B cell (primary cell): Measurements from ENCODE around the gene P3H3. TPM values are rescaled to one million over a fixed set of nuclear protein-coding genes. Genes with fewer than 3 reads are reported as not detected.

Experiments
- ATAC-seq: fragments of 200-7000 bp; cut with Tn5 transposase; one replicate; pipeline ENCODE4 v1.10.0; 2021; ENCODE audit warnings: low read depth, mild to moderate bottlenecking, moderate number of reproducible peaks, moderate library complexity
- CTCF ChIA-PET: fragments of 350-600 bp; sonication (Branson Sonifier 250); formaldehyde crosslinking; loops from one replicate; lab custom pipeline; 2021; ENCODE audit warnings: antibody characterized with exemption, inconsistent platforms; lab: Charles Lee
- POLR2A ChIA-PET: fragments of 350-600 bp; sonication (Branson Sonifier 250); formaldehyde crosslinking; loops from one replicate; lab custom pipeline; 2021; ENCODE audit warnings: antibody characterized with exemption; lab: Charles Lee
- DNase-seq: peaks from one replicate; pipeline ENCODE4 v3.0.0; 2013
- H2AFZ ChIP-seq: 2 replicates; pipeline ENCODE4 v1.6.1; 2012; ENCODE audit warnings: mild to moderate bottlenecking, low read depth, low read length; ENCODE audit not compliant: insufficient read depth, poor library complexity, severe bottlenecking
- H3K27ac ChIP-seq, 2 donors: 1 replicate in 1 of 2; 2 replicates in 1 of 2; pipeline ENCODE4 v1.5.1; 2012 to 2013; ENCODE audit warnings: low read length in 2 of 2, mild to moderate bottlenecking in 2 of 2, moderate library complexity in 1 of 2
- H3K27me3 ChIP-seq, 4 experiments: fragments of 200-600 bp in 1 of 4; sonication (generic) in 1 of 4; replicated peaks in 1 of 4; 1 replicate in 2 of 4; 2 replicates in 2 of 4; pipeline versions ENCODE4 v1.6.1 to v1.7.0; 2013 to 2016; ENCODE audit warnings: low read length in 3 of 4, mild to moderate bottlenecking in 2 of 4, mixed read lengths in 1 of 4, moderate library complexity in 1 of 4; ENCODE audit not compliant: insufficient read depth in 4 of 4, control insufficient read depth in 3 of 4; ENCODE audit errors: control extremely low read depth in 1 of 4
- H3K36me3 ChIP-seq, 2 experiments: replicated peaks in 1 of 2; 1 replicate in 1 of 2; 2 replicates in 1 of 2; pipeline versions ENCODE4 v1.6.1 to v1.7.1; 2013; ENCODE audit warnings: low read length in 1 of 2; ENCODE audit not compliant: insufficient read depth in 2 of 2, control insufficient read depth in 1 of 2; ENCODE audit errors: control extremely low read depth in 1 of 2, extremely low read depth in 1 of 2
- H3K4me1 ChIP-seq, 2 donors: fragments of 200-600 bp in 1 of 2; sonication (generic) in 1 of 2; 1 replicate in 1 of 2; 2 replicates in 1 of 2; pipeline versions ENCODE4 v1.5.1 to v1.6.1; 2013 to 2017; ENCODE audit warnings: low read length in 2 of 2; ENCODE audit not compliant: control insufficient read depth in 2 of 2, insufficient read depth in 2 of 2
- H3K4me2 ChIP-seq: replicated peaks from 2 replicates; pipeline ENCODE3; 2012; ENCODE audit warnings: mild to moderate bottlenecking, low read depth, low read length; ENCODE audit not compliant: poor library complexity, severe bottlenecking
- H3K4me3 ChIP-seq, 5 experiments: fragments of 200-600 bp in 1 of 5; sonication (generic) in 1 of 5; 1 replicate in 3 of 5; 2 replicates in 2 of 5; pipeline versions ENCODE4 v1.5.1 to v1.7.0; 2011 to 2016; ENCODE audit warnings: low read length in 4 of 5, mild to moderate bottlenecking in 4 of 5, low read depth in 2 of 5, control low read depth in 1 of 5, moderate library complexity in 1 of 5; ENCODE audit not compliant: insufficient read depth in 1 of 5; ENCODE audit errors: control extremely low read depth in 1 of 5, extremely low read depth in 1 of 5
- H3K79me2 ChIP-seq: fragments of 200-600 bp; sonication (generic); one replicate; pipeline ENCODE4 v1.6.0; 2016; ENCODE audit warnings: low read length; ENCODE audit not compliant: control insufficient read depth, insufficient read depth
- H3K9ac ChIP-seq: fragments of 200-600 bp; sonication (generic); 2 replicates; pipeline ENCODE4 v1.6.1; 2017; ENCODE audit warnings: mild to moderate bottlenecking, low read length, moderate library complexity
- H3K9me3 ChIP-seq, 3 donors: one replicate each; pipeline versions ENCODE4 v1.6.1 to v1.7.1; 2013; ENCODE audit warnings: low read length in 2 of 3; ENCODE audit not compliant: control insufficient read depth in 2 of 3, insufficient read depth in 1 of 3; ENCODE audit errors: control extremely low read depth in 1 of 3
- H4K20me1 ChIP-seq: 2 replicates; pipeline ENCODE4 v1.6.0; 2012; ENCODE audit warnings: mild to moderate bottlenecking, low read length; ENCODE audit not compliant: insufficient read depth, control insufficient read depth, poor library complexity, severe bottlenecking
- H3K27ac Mint-ChIP-seq: one replicate; pipeline ENCODE4 v1.8.0; 2021; ENCODE audit warnings: mixed read lengths
- H3K27me3 Mint-ChIP-seq: one replicate; pipeline ENCODE4 v1.8.0; 2021; ENCODE audit warnings: mixed read lengths
- H3K4me1 Mint-ChIP-seq: one replicate; pipeline ENCODE4 v1.8.0; 2021; ENCODE audit warnings: mixed read lengths
- H3K4me3 Mint-ChIP-seq: one replicate; pipeline ENCODE4 v1.8.0; 2021; ENCODE audit warnings: mixed read lengths
- H3K9me3 Mint-ChIP-seq: one replicate; pipeline ENCODE4 v1.8.0; 2022; ENCODE audit warnings: mixed read lengths; ENCODE audit not compliant: insufficient read depth
- EZH2 ChIP-seq: IDR thresholded peaks from 2 replicates; pipeline ENCODE4 v1.6.1; 2012; ENCODE audit warnings: borderline replicate concordance, low read depth, mild to moderate bottlenecking, moderate library complexity, low read length; ENCODE audit not compliant: insufficient read depth, poor library complexity, severe bottlenecking
- WGBS: methylation state at CpG from one replicate; pipeline ENCODE4 v1.1.5; 2013; ENCODE audit warnings: missing lambda C conversion rate; ENCODE audit not compliant: insufficient coverage; 5-methylcytosine and 5-hydroxymethylcytosine counted together
- intact Hi-C: fragments of 100-400 bp; cut with micrococcal nuclease; formaldehyde crosslinking; loops from one replicate; pipeline ENCODE4 v1.10.0; 2022
- polyA plus RNA-seq: library from polyadenylated mRNA; depleted of rRNA; stranded (reverse); fragments of >200 nt; gene quantifications from 2 replicates; pipeline ENCODE4 v1.2.3, GENCODE V29; 2012
- total RNA-seq, 2 donors: library from RNA; stranded (reverse); fragments of 120-200 nt in 1 of 2; gene quantifications; 1 replicate in 1 of 2; 2 replicates in 1 of 2; pipeline versions ENCODE4 v1.2.3 to v1.2.4, GENCODE V29; 2013 to 2022
- TF ChIP-seq, protein P1 (sequence below): fragments of 200-600 bp; IDR thresholded peaks from one replicate; pipeline ENCODE4 v1.8.0; 2022; ENCODE audit warnings: antibody characterized with exemption, mild to moderate bottlenecking

Gene P3H3
- total and polyA plus RNA-seq, 2 donors (not counting 1 experiment from before 2014, with no cell fraction given), result 0.09 TPM; not detected in 1

- Mint-ChIP-seq H3K9me3 (no peaks in the 10 kb centered on the region), H3K4me3 (no peak overlapping the region), H3K4me1 (peaks cover 14% of the 10 kb centered on the region), H3K27me3 (peaks cover 36% of the 10 kb centered on the region), H3K27ac (no peak overlapping the region)
- Histone ChIP-seq H3K9ac (no peak overlapping the region), H2AFZ (no peak overlapping the region), H3K27me3 (peaks cover 0 to 31% (median 5%) of the 10 kb centered on the region in 4 experiments), H3K79me2 (no peaks in the 10 kb centered on the region), H4K20me1 (no peaks in the 10 kb centered on the region), H3K4me1 (peaks cover 6 to 14% of the 10 kb centered on the region in 2 donors), H3K4me3 (no peak overlapping the region), H3K36me3 (no peaks in the 10 kb centered on the region), H3K4me2 (no peak overlapping the region), H3K27ac (no peak overlapping the region), H3K9me3 (no peaks in the 10 kb centered on the region)
- no CpG with 5 or more reads among the region's 3 CpGs for WGBS
- no peak for DNase-seq
- intact Hi-C loops, result no loop called here
- ChIA-PET CTCF (no interaction called here), POLR2A (no interaction called here)
- TF ChIP-seq, protein P1, sequence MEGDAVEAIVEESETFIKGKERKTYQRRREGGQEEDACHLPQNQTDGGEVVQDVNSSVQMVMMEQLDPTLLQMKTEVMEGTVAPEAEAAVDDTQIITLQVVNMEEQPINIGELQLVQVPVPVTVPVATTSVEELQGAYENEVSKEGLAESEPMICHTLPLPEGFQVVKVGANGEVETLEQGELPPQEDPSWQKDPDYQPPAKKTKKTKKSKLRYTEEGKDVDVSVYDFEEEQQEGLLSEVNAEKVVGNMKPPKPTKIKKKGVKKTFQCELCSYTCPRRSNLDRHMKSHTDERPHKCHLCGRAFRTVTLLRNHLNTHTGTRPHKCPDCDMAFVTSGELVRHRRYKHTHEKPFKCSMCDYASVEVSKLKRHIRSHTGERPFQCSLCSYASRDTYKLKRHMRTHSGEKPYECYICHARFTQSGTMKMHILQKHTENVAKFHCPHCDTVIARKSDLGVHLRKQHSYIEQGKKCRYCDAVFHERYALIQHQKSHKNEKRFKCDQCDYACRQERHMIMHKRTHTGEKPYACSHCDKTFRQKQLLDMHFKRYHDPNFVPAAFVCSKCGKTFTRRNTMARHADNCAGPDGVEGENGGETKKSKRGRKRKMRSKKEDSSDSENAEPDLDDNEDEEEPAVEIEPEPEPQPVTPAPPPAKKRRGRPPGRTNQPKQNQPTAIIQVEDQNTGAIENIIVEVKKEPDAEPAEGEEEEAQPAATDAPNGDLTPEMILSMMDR, result no peak
- no peak for TF ChIP-seq EZH2
- no peak for ATAC-seq
Measured at GRCh38 chr12:6816598-6816997, 11.6 kb upstream of the P3H3 start.

GRCh38 chr12:6817098-6817497, 11.1 kb upstream of the P3H3 start:
- H3K4me1 ChIP-seq, result peaks cover 10 to 17% of the 10 kb centered on the region in 2 donors
- Mint-ChIP-seq H3K4me1 (peaks cover 18% of the 10 kb centered on the region), H3K4me3 (no peak overlapping the region), H3K9me3 (no peaks in the 10 kb centered on the region), H3K27me3 (peaks cover 39% of the 10 kb centered on the region), H3K27ac (no peak overlapping the region)
- POLR2A ChIA-PET, result no interaction called here
- H3K9ac ChIP-seq, result no peak overlapping the region
- H3K9me3 ChIP-seq, result no peaks in the 10 kb centered on the region
- H3K4me2 ChIP-seq, result no peak overlapping the region
- H3K27ac ChIP-seq, result no peak overlapping the region
- H3K79me2 ChIP-seq, result no peaks in the 10 kb centered on the region
- CTCF ChIA-PET, result no interaction called here
- no peak overlapping the region for H2AFZ ChIP-seq
- H4K20me1 ChIP-seq, result no peaks in the 10 kb centered on the region
- DNase-seq (no peak), ATAC-seq (no peak)
- H3K36me3 ChIP-seq, result no peaks in the 10 kb centered on the region
- peaks cover 0 to 36% (median 7%) of the 10 kb centered on the region in 4 experiments for H3K27me3 ChIP-seq
- TF ChIP-seq, protein P1, result no peak
- no peak for TF ChIP-seq EZH2
- no peak overlapping the region for H3K4me3 ChIP-seq
- 94% methylated on average over 6 of the region's 8 CpGs for WGBS
- intact Hi-C loops, result no loop called here
